OCI-LY1 (cell line): ENCODE results near the gene UNC5A.

Source experiments
- CTCF ChIP-seq: fragments of 200-600 bp; sonication (generic), shearing (Covaris generic); IDR thresholded peaks from 2 replicates; pipeline ENCODE4 v1.5.1; 2017; ENCODE audit warnings: mild to moderate bottlenecking, antibody characterized with exemption, low read length, moderate library complexity, mixed read lengths
- EZH2 ChIP-seq: fragments of 200-600 bp; sonication (generic), shearing (Covaris generic); IDR thresholded peaks from 2 replicates; pipeline ENCODE4 v1.8.0; 2017; ENCODE audit warnings: borderline replicate concordance, mixed run types, mild to moderate bottlenecking, antibody characterized with exemption, low read length, moderate library complexity, mixed read lengths

- TF ChIP-seq CTCF = no peak
- no peak for TF ChIP-seq EZH2
Measured at GRCh38 chr5:176769911-176770310, 40.4 kb upstream of the UNC5A start.
